ENCODE results near the gene CSAD.
A peak's percentile ranks its signal among the peaks of the same experiment; 100 is the strongest.

CSAD gene

GRCh38 chr12:53193985-53194716, 13.4 kb upstream of the CSAD start:
- no peak overlapping the region for H3K14ac ChIP-seq (ENCODE audit: low read length)
- no peak for DNase-seq (ENCODE audit: low spot score)
- H3K4me2 ChIP-seq (ENCODE audit: insufficient read depth, low read length, poor library complexity, severe bottlenecking): no peak overlapping the region
- H2BK5ac ChIP-seq (ENCODE audit: low read length): no peak overlapping the region
- H3K18ac ChIP-seq (ENCODE audit: low read length): no peak overlapping the region
- H4K8ac ChIP-seq (ENCODE audit: low read depth, low read length): no peak overlapping the region
- H2BK15ac ChIP-seq (ENCODE audit: low read length): no peak overlapping the region
- no peaks in the 10 kb centered on the region for H3K9me3 ChIP-seq (replicated peaks in 1 of 2; ENCODE audit: control insufficient read depth in 2 of 2, insufficient read depth in 1 of 2, low read depth in 1 of 2, low read length in 2 of 2)
- no CpG with 5 or more reads among the region's 11 CpGs for WGBS, 2 donors (ENCODE audit: extremely low coverage in 2 of 2, insufficient read length in 2 of 2, insufficient replicate concordance in 1 of 2)
- H3K4me3 ChIP-seq (ENCODE audit: low read length in 2 of 2): no peak overlapping the region
- no peak overlapping the region for H3K9ac ChIP-seq (ENCODE audit: low read depth, low read length, poor library complexity)
- no peaks in the 10 kb centered on the region for H3K79me1 ChIP-seq (ENCODE audit: low read depth, low read length)
- no peak overlapping the region for H3K23ac ChIP-seq (ENCODE audit: low read depth, low read length, poor library complexity)
- no peak overlapping the region for H2BK12ac ChIP-seq (ENCODE audit: low read length)
- peaks cover 0 to 33% (median 31%) of the 10 kb centered on the region in 3 experiments for H3K27me3 ChIP-seq (ENCODE audit: control insufficient read depth in 3 of 3, insufficient read depth in 3 of 3, low read depth in 1 of 3, low read length in 3 of 3)
- peaks cover 10 to 26% of the 10 kb centered on the region in 2 donors for H3K36me3 ChIP-seq (replicated peaks in 1 of 2; ENCODE audit: control insufficient read depth in 2 of 2, insufficient read depth in 2 of 2, low read length in 2 of 2)
- H3K27ac ChIP-seq (replicated peaks; ENCODE audit: low read length): no peak overlapping the region
- H2BK120ac ChIP-seq (ENCODE audit: low read depth, low read length): no peak overlapping the region
- peaks cover 0 to 2% of the 10 kb centered on the region in 2 donors for H3K4me1 ChIP-seq (ENCODE audit: control insufficient read depth in 2 of 2, insufficient read depth in 1 of 2, low read depth in 1 of 2, low read length in 2 of 2)
- no peak overlapping the region for H3K4ac ChIP-seq (ENCODE audit: low read length)
- H2AFZ ChIP-seq (ENCODE audit: low read length): no peak overlapping the region
- no peak overlapping the region for H2AK5ac ChIP-seq (ENCODE audit: low read depth, low read length)
- H4K91ac ChIP-seq (ENCODE audit: low read depth, low read length, poor library complexity): no peak overlapping the region

GRCh38 chr12:53193040-53193439, 12.3 kb upstream of the CSAD start:
- Histone ChIP-seq H3K4me2 (ENCODE audit: insufficient read depth, low read length, poor library complexity, severe bottlenecking) (no peak overlapping the region), H2AK5ac (ENCODE audit: low read depth, low read length) (no peak overlapping the region), H3K79me1 (ENCODE audit: low read depth, low read length) (no peaks in the 10 kb centered on the region), H3K9me3 (replicated peaks in 1 of 2; ENCODE audit: control insufficient read depth in 2 of 2, insufficient read depth in 1 of 2, low read depth in 1 of 2, low read length in 2 of 2) (no peaks in the 10 kb centered on the region), H2BK5ac (ENCODE audit: low read length) (no peak overlapping the region), H3K14ac (ENCODE audit: low read length) (no peak overlapping the region), H2AFZ (ENCODE audit: low read length) (no peak overlapping the region), H2BK120ac (ENCODE audit: low read depth, low read length) (no peak overlapping the region), H3K4me3 (ENCODE audit: low read length in 2 of 2) (no peak overlapping the region), H3K27me3 (ENCODE audit: control insufficient read depth in 3 of 3, insufficient read depth in 3 of 3, low read depth in 1 of 3, low read length in 3 of 3) (peaks cover 0 to 22% (median 22%) of the 10 kb centered on the region in 3 experiments), H4K91ac (ENCODE audit: low read depth, low read length, poor library complexity) (no peak overlapping the region), H3K27ac (replicated peaks; ENCODE audit: low read length) (no peak overlapping the region), H2BK12ac (ENCODE audit: low read length) (no peak overlapping the region), H3K4me1 (ENCODE audit: control insufficient read depth in 2 of 2, insufficient read depth in 1 of 2, low read depth in 1 of 2, low read length in 2 of 2) (peaks cover 0 to 2% of the 10 kb centered on the region in 2 donors), H2BK15ac (ENCODE audit: low read length) (no peak overlapping the region), H4K8ac (ENCODE audit: low read depth, low read length) (no peak overlapping the region), H3K18ac (ENCODE audit: low read length) (no peak overlapping the region), H3K36me3 (replicated peaks in 1 of 2; ENCODE audit: control insufficient read depth in 2 of 2, insufficient read depth in 2 of 2, low read length in 2 of 2) (peaks cover 13 to 37% of the 10 kb centered on the region in 2 donors), H3K23ac (ENCODE audit: low read depth, low read length, poor library complexity) (peak overlapping the region; percentile 12), H3K4ac (ENCODE audit: low read length) (no peak overlapping the region), H3K9ac (ENCODE audit: low read depth, low read length, poor library complexity) (no peak overlapping the region)
- no peak for DNase-seq (ENCODE audit: low spot score)
- no CpG with 5 or more reads among the region's 9 CpGs for WGBS, 2 donors (ENCODE audit: extremely low coverage in 2 of 2, insufficient read length in 2 of 2, insufficient replicate concordance in 1 of 2)

GRCh38 chr12:53192531-53193021, 11.9 kb upstream of the CSAD start:
- Histone ChIP-seq H2AFZ (ENCODE audit: low read length) (no peak overlapping the region), H3K9me3 (replicated peaks in 1 of 2; ENCODE audit: control insufficient read depth in 2 of 2, insufficient read depth in 1 of 2, low read depth in 1 of 2, low read length in 2 of 2) (no peaks in the 10 kb centered on the region), H3K23ac (ENCODE audit: low read depth, low read length, poor library complexity) (no peak overlapping the region), H3K27ac (replicated peaks; ENCODE audit: low read length) (no peak overlapping the region), H2BK15ac (ENCODE audit: low read length) (no peak overlapping the region), H2BK120ac (ENCODE audit: low read depth, low read length) (no peak overlapping the region), H3K4me2 (ENCODE audit: insufficient read depth, low read length, poor library complexity, severe bottlenecking) (no peak overlapping the region), H3K4ac (ENCODE audit: low read length) (no peak overlapping the region), H4K8ac (ENCODE audit: low read depth, low read length) (no peak overlapping the region), H3K79me1 (ENCODE audit: low read depth, low read length) (no peaks in the 10 kb centered on the region), H4K91ac (ENCODE audit: low read depth, low read length, poor library complexity) (no peak overlapping the region), H3K4me1 (ENCODE audit: control insufficient read depth in 2 of 2, insufficient read depth in 1 of 2, low read depth in 1 of 2, low read length in 2 of 2) (no peaks in the 10 kb centered on the region), H3K27me3 (ENCODE audit: control insufficient read depth in 3 of 3, insufficient read depth in 3 of 3, low read depth in 1 of 3, low read length in 3 of 3) (peaks cover 0 to 18% (median 17%) of the 10 kb centered on the region in 3 experiments), H2BK5ac (ENCODE audit: low read length) (no peak overlapping the region), H3K18ac (ENCODE audit: low read length) (no peak overlapping the region), H2BK12ac (ENCODE audit: low read length) (peak overlapping the region; percentile 34), H3K14ac (ENCODE audit: low read length) (no peak overlapping the region), H3K4me3 (ENCODE audit: low read length in 2 of 2) (peak overlapping the region in 1 of 2 donors; percentile 61), H3K36me3 (replicated peaks in 1 of 2; ENCODE audit: control insufficient read depth in 2 of 2, insufficient read depth in 2 of 2, low read length in 2 of 2) (peaks cover 18 to 42% of the 10 kb centered on the region in 2 donors), H3K9ac (ENCODE audit: low read depth, low read length, poor library complexity) (peak overlapping the region; percentile 0), H2AK5ac (ENCODE audit: low read depth, low read length) (no peak overlapping the region)
- WGBS, 2 donors (ENCODE audit: extremely low coverage in 2 of 2, insufficient read length in 2 of 2, insufficient replicate concordance in 1 of 2): no CpG with 5 or more reads among the region's 14 CpGs
- no peak for DNase-seq (ENCODE audit: low spot score)

GRCh38 chr12:53191885-53192530, 11.3 kb upstream of the CSAD start:
- H3K27ac ChIP-seq (replicated peaks; ENCODE audit: low read length): no peak overlapping the region
- H3K4me3 ChIP-seq (ENCODE audit: low read length in 2 of 2): peak overlapping the region in 1 of 2 donors; percentile 61
- no peak overlapping the region for H2BK15ac ChIP-seq (ENCODE audit: low read length)
- no peaks in the 10 kb centered on the region for H3K9me3 ChIP-seq (replicated peaks in 1 of 2; ENCODE audit: control insufficient read depth in 2 of 2, insufficient read depth in 1 of 2, low read depth in 1 of 2, low read length in 2 of 2)
- H3K18ac ChIP-seq (ENCODE audit: low read length): no peak overlapping the region
- no peak overlapping the region for H2AFZ ChIP-seq (ENCODE audit: low read length)
- no peak overlapping the region for H2BK12ac ChIP-seq (ENCODE audit: low read length)
- no CpG with 5 or more reads among the region's 14 CpGs for WGBS, 2 donors (ENCODE audit: extremely low coverage in 2 of 2, insufficient read length in 2 of 2, insufficient replicate concordance in 1 of 2)
- H3K4me1 ChIP-seq (ENCODE audit: control insufficient read depth in 2 of 2, insufficient read depth in 1 of 2, low read depth in 1 of 2, low read length in 2 of 2): no peaks in the 10 kb centered on the region
- H4K91ac ChIP-seq (ENCODE audit: low read depth, low read length, poor library complexity): no peak overlapping the region
- no peak overlapping the region for H3K14ac ChIP-seq (ENCODE audit: low read length)
- H3K4me2 ChIP-seq (ENCODE audit: insufficient read depth, low read length, poor library complexity, severe bottlenecking): no peak overlapping the region
- no peak overlapping the region for H4K8ac ChIP-seq (ENCODE audit: low read depth, low read length)
- H2BK5ac ChIP-seq (ENCODE audit: low read length): no peak overlapping the region
- no peaks in the 10 kb centered on the region for H3K79me1 ChIP-seq (ENCODE audit: low read depth, low read length)
- H2BK120ac ChIP-seq (ENCODE audit: low read depth, low read length): no peak overlapping the region
- H3K36me3 ChIP-seq (replicated peaks in 1 of 2; ENCODE audit: control insufficient read depth in 2 of 2, insufficient read depth in 2 of 2, low read length in 2 of 2): peaks cover 23 to 47% of the 10 kb centered on the region in 2 donors
- H3K27me3 ChIP-seq (ENCODE audit: control insufficient read depth in 3 of 3, insufficient read depth in 3 of 3, low read depth in 1 of 3, low read length in 3 of 3): peaks cover 0 to 15% (median 13%) of the 10 kb centered on the region in 3 experiments
- no peak overlapping the region for H3K23ac ChIP-seq (ENCODE audit: low read depth, low read length, poor library complexity)
- no peak overlapping the region for H3K9ac ChIP-seq (ENCODE audit: low read depth, low read length, poor library complexity)
- no peak overlapping the region for H3K4ac ChIP-seq (ENCODE audit: low read length)
- DNase-seq (ENCODE audit: low spot score): no peak
- H2AK5ac ChIP-seq (ENCODE audit: low read depth, low read length): no peak overlapping the region
